Heart left ventricle (tissue), 13 donors: Measurements from ENCODE around the gene ABCG5.

Experiments used
- POLR2A ChIP-seq, 2 donors: fragments of 450-650 bp; IDR thresholded peaks; one replicate each; pipeline ENCODE4 v1.6.1; 2017; ENCODE audit warnings: antibody characterized with exemption in 2 of 2, mild to moderate bottlenecking in 2 of 2, moderate library complexity in 2 of 2
- TF ChIP-seq, protein P1 (sequence below), 12 donors: fragments of 200-600 bp; sonication (generic) in 4 of 12; IDR thresholded peaks; one replicate each; pipeline versions ENCODE4 v1.5.0 to v1.8.0; 2018 to 2022; ENCODE audit warnings: antibody characterized with exemption in 12 of 12, mild to moderate bottlenecking in 5 of 12
- donor health status: ischemic (EF 13 %, LVEDD 7.1; RV severe dilation, severe dysfunction).
- donor health status: DM: no; HTN: yes; CAD: no.
- donor health status: DM: no; HTN: no; CAD: no.
- donor health status: ischemic (EF 25% LVEDD 6.9; RV normal size, moderate dysfunction).
- donor health status: ischemic (EF 25% LVEDD 5.7; RV mildly dilated, moderate dysfunction).
- donor health status: ischemic (EF 35%, LVEDD 5.7; RV mildly dilated, moderate dysfunction).
- donor health status: nonischemic (EF 11% LVEDD 7.7; RV severe dilation, severe dysfunction).
- donor health status: DM: yes; HTN: yes; CAD: no.
- donor health status: PGD.
- donor health status: ischemic (EF 29% LVEDD 5.4; RV normal size, mild dysfunction).
- donor health status: nonischemic (EF 23%, LVEDD 6.1; RV moderate dilation, normal function).

DNA sequence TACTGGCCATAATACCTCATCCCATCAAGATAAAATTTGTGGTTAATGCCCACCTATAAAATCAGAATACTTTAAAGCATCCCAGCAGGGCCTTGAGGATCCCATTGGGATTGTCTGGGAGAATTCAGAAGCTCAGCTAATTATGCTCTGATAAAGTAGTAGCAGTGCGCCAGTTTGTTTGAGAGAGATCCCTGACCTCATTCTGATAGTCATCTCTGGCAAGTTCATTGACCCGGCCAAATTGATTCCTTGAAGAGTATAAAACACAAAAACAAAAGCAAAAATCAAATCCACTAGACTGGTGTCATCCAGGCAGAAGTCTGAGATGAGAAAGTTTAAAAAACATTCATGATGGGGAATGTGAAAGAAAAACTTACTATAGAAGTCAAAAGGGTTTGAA is 14.1 kb downstream of the ABCG5 start:
- TF ChIP-seq, protein P1, sequence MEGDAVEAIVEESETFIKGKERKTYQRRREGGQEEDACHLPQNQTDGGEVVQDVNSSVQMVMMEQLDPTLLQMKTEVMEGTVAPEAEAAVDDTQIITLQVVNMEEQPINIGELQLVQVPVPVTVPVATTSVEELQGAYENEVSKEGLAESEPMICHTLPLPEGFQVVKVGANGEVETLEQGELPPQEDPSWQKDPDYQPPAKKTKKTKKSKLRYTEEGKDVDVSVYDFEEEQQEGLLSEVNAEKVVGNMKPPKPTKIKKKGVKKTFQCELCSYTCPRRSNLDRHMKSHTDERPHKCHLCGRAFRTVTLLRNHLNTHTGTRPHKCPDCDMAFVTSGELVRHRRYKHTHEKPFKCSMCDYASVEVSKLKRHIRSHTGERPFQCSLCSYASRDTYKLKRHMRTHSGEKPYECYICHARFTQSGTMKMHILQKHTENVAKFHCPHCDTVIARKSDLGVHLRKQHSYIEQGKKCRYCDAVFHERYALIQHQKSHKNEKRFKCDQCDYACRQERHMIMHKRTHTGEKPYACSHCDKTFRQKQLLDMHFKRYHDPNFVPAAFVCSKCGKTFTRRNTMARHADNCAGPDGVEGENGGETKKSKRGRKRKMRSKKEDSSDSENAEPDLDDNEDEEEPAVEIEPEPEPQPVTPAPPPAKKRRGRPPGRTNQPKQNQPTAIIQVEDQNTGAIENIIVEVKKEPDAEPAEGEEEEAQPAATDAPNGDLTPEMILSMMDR (IDR thresholded peaks at IDR 0.05) = no peak
- TF ChIP-seq POLR2A (IDR thresholded peaks at IDR 0.05) = no peak
